ENCODE measurements around the gene SORBS1. TPM values are rescaled to one million over a fixed set of nuclear protein-coding genes. Genes with fewer than 3 reads are reported as not detected.

Gene SORBS1
- total RNA-seq, 4 donors from 2014 or later = 28.1 to 92.5 (median 41.7) TPM

DNA sequence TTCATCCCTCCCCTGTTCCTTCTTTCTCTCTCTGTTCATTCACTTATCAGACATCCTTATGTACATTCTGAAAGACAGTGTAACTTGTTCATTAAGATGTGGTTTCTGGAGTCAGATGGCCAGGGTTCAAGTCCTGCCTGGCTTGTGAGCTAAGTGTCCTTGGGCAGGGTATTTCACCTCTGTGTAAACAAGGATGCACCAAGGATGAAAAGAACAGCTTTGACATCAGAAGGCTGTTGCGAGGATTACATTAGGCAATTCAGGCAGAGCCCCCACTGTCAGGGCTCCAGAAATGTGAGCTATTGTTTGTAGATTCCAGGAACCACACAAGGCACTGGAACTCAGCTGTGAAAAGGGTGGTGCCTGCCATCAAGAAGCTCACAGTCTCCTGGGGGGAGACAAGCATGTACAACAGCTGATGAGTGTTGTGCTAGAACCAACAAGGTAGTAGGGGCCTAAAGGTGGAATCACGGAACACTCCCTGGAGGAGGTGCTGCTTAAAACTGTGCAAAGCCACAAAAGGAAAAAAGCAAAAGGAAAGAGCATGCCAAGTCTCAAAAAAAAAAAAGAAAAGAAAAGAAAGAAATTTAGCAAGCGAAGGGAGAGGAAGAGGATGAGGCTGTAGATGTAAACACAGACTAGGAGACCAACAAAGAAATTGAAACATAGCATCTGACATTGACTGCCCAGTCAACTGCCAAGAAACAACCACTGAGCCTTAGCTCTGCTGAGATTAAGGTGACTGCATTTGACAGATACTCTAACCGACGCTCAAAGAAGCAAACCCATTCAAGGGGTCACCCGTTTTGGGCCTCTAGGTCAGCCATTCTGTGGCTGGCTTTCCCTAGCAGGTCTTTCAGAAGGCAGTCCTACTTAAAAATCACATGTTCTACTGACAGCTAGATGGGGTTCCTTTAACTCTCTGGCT lies 282.8 kb downstream of the SORBS1 start:
- Histone ChIP-seq H3K27me3 (no peaks in the 10 kb centered on the region), H3K36me3 (no peaks in the 10 kb centered on the region), H3K4me1 (peaks cover 63% of the 10 kb centered on the region), H3K4me3 (no peak overlapping the region), H3K27ac (peak overlapping the region; percentile 76), H3K9me3 (no peaks in the 10 kb centered on the region)
- 72% methylated on average over 6 of the region's 6 CpGs for WGBS
- peak in 1 of 2 donors; percentile 81 for DNase-seq (ENCODE audit: low spot score in 2 of 2)
- TF ChIP-seq POLR2A (IDR thresholded peaks at IDR 0.05) = no peak
- peak in 2 of 3 donors; percentile 51 to 80 for TF ChIP-seq POLR2AphosphoS5 (IDR thresholded peaks at IDR 0.05)
- TF ChIP-seq, protein P1, sequence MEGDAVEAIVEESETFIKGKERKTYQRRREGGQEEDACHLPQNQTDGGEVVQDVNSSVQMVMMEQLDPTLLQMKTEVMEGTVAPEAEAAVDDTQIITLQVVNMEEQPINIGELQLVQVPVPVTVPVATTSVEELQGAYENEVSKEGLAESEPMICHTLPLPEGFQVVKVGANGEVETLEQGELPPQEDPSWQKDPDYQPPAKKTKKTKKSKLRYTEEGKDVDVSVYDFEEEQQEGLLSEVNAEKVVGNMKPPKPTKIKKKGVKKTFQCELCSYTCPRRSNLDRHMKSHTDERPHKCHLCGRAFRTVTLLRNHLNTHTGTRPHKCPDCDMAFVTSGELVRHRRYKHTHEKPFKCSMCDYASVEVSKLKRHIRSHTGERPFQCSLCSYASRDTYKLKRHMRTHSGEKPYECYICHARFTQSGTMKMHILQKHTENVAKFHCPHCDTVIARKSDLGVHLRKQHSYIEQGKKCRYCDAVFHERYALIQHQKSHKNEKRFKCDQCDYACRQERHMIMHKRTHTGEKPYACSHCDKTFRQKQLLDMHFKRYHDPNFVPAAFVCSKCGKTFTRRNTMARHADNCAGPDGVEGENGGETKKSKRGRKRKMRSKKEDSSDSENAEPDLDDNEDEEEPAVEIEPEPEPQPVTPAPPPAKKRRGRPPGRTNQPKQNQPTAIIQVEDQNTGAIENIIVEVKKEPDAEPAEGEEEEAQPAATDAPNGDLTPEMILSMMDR (IDR thresholded peaks at IDR 0.05) = no peak

DNA sequence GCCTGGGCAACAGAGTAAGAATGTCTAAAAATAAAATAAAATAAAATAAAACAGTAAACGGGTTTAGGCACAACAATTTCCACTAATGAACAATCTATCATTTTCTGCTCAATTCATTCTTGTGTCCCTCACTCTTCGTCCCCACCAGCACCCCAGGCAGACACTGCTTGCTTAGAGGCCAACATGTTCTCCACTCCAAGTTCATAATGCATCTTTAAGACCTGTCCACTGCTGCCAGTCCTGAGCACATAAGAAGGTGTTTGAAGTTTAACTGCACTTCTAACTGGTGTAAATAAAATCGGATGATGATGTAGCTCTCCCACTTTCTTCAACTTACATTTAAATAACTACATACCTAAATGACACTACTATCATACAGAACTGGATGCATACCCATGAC lies 283.6 kb downstream of the SORBS1 start:
- H3K27me3 ChIP-seq = no peaks in the 10 kb centered on the region
- H3K27ac ChIP-seq = peak overlapping the region; percentile 76
- H3K9me3 ChIP-seq = no peaks in the 10 kb centered on the region
- H3K4me1 ChIP-seq = peaks cover 70% of the 10 kb centered on the region
- no peaks in the 10 kb centered on the region for H3K36me3 ChIP-seq
- DNase-seq (ENCODE audit: low spot score in 2 of 2) = no peak
- WGBS = 74% methylated on average over 3 of the region's 3 CpGs
- TF ChIP-seq EP300 (IDR thresholded peaks at IDR 0.05) (no peak), POLR2A (IDR thresholded peaks at IDR 0.05) (no peak)
- no peak overlapping the region for H3K4me3 ChIP-seq

DNA sequence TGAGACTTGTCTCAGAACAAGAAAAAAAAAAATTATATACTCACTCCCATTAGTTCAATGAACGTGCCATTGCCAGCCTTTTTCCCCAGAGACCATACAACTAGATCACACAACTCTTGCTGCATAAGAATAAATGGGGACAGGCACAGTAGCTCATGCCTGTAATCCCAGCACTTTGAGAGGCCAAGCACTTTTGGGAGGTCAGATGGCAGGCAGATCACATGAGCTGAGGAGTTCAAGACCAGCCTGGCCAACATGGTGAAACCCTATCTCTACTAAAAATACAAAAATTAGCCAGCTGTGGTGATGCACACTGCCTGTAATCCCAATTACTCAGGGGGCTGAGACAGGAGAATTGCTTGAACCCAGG lies 284.0 kb downstream of the SORBS1 start:
- Histone ChIP-seq H3K4me3 (no peak overlapping the region), H3K9me3 (no peaks in the 10 kb centered on the region), H3K4me1 (peaks cover 71% of the 10 kb centered on the region), H3K36me3 (no peaks in the 10 kb centered on the region), H3K27me3 (no peaks in the 10 kb centered on the region), H3K27ac (peak overlapping the region; percentile 76)
- no peak for DNase-seq (ENCODE audit: low spot score in 2 of 2)
- WGBS = 77% methylated on average over 1 of the region's 1 CpG
- TF ChIP-seq POLR2A (IDR thresholded peaks at IDR 0.05) (no peak), EP300 (IDR thresholded peaks at IDR 0.05) (no peak), POLR2AphosphoS5 (IDR thresholded peaks at IDR 0.05) (no peak)
- TF ChIP-seq, protein P1 (IDR thresholded peaks at IDR 0.05) = no peak

DNA sequence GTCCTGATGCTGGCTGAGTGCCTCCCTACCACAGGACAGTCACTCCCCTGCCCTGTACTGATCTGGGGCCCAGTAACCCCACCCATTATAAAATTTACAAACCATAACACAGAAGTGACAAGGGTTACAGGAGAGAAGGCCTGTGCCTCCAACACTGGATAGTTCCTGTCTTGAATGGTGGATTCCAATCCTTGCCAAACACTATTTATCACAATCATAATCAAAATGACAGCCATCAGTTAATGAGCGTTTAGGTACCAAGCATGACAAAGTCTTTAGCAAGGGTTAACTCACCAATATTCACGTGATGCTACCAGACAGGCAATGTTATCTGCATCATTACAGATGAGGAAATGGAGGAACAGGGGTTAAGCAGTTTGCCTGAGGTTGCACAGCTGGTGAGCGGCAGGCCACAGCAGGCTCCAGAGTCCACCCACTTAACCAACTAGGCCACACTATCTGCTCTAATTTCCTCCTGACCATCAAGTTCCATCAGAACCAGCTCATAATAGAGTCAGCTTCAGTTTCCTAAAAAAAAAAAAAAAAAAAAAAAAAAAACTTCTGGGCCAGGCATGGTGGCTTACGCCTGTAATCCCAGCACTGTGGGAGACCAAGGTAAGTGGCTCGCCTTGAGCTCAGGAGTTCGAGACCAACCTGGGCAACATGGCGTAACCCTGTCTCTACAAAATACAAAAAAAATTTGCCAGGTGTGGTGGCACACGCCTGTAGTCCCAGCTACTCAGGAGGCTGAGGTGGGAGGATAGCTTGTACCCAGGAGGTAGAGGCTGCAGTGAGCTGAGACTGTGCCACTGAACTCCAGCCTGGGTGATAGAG lies 284.6 kb downstream of the SORBS1 start:
- peak overlapping the region; percentile 76 for H3K27ac ChIP-seq
- no peaks in the 10 kb centered on the region for H3K27me3 ChIP-seq
- WGBS = 77% methylated on average over 8 of the region's 8 CpGs
- H3K36me3 ChIP-seq = no peaks in the 10 kb centered on the region
- H3K4me1 ChIP-seq = peaks cover 71% of the 10 kb centered on the region
- no peaks in the 10 kb centered on the region for H3K9me3 ChIP-seq
- TF ChIP-seq POLR2AphosphoS5 (IDR thresholded peaks at IDR 0.05) (no peak), POLR2A (IDR thresholded peaks at IDR 0.05) (no peak), EP300 (IDR thresholded peaks at IDR 0.05) (no peak)
- TF ChIP-seq, protein P1 (IDR thresholded peaks at IDR 0.05) = no peak
- DNase-seq (ENCODE audit: low spot score in 2 of 2) = no peak
- H3K4me3 ChIP-seq = no peak overlapping the region

DNA sequence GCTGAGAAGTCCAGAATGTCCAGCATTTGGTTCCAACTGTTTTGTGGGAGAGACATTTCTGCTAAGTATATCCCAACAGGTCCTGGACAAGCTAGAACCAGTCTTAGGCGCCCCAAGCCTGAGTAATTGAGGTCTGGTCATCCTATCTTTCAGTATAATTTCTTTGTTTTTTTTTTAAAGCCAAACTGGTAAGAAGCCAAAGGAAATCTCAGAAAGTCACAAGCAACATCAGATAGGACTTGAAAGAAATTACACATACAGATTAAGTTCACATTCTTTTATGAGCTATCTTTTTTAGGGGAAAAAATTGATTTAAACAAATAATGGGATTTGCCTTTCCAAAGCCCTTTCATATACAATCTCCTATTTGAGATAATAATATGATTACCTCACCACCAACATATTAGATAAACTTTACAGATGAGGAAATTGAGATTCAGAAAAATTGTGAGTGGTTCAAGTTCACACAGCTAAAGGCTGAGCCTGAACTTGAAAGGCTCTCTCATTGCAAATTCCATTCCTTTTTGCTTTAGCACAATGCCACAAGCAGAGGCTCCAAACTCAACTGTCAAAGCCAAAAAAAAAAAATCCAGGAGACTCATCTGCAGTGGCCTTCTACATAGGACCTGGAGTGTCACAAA lies 285.3 kb downstream of the SORBS1 start:
- DNase-seq (ENCODE audit: low spot score in 2 of 2) = no peak
- Histone ChIP-seq H3K9me3 (no peaks in the 10 kb centered on the region), H3K4me1 (peaks cover 71% of the 10 kb centered on the region), H3K27ac (peak overlapping the region; percentile 76), H3K4me3 (no peak overlapping the region), H3K27me3 (no peaks in the 10 kb centered on the region), H3K36me3 (peaks cover 3% of the 10 kb centered on the region)
- WGBS = 66% methylated on average over 1 of the region's 1 CpG
- TF ChIP-seq POLR2AphosphoS5 (IDR thresholded peaks at IDR 0.05) (no peak), EP300 (IDR thresholded peaks at IDR 0.05) (no peak), POLR2A (IDR thresholded peaks at IDR 0.05) (no peak)
- TF ChIP-seq, protein P1 (IDR thresholded peaks at IDR 0.05) = no peak

All from suprapubic skin (tissue), 4 donors.